Kidney epithelial cell (primary cell): Measurements from ENCODE around the gene LEF1. TPM values are rescaled to one million over a fixed set of nuclear protein-coding genes. Genes with fewer than 3 reads are reported as not detected.
"Not testable (repeated sequence)": the region's sequence is repeated elsewhere in the genome, so short reads cannot be mapped to it uniquely, and the experiment has no call there.

Experiments used
- DNase-seq: peaks from one replicate; pipeline ENCODE4 v3.0.0-alpha.2; 2010; ENCODE audit warnings: low read depth
- H3K27me3 ChIP-seq: 2 replicates; pipeline ENCODE4 v1.6.0; 2011; ENCODE audit warnings: low read length; ENCODE audit not compliant: control insufficient read depth, insufficient read depth
- H3K36me3 ChIP-seq: 2 replicates; pipeline ENCODE4 v1.5.1; 2011; ENCODE audit warnings: low read length; ENCODE audit not compliant: control insufficient read depth, insufficient read depth
- H3K4me3 ChIP-seq: 2 replicates; pipeline ENCODE4 v1.5.1; 2011; ENCODE audit warnings: low read depth, mild to moderate bottlenecking, control low read depth, low read length
- total RNA-seq: library from RNA; depleted of rRNA; stranded (reverse); fragments of >200 nt; gene quantifications from 2 replicates; pipeline ENCODE4 v1.2.3, GENCODE V29; 2015
- TF ChIP-seq, protein P1 (sequence below): IDR thresholded peaks from 2 replicates; pipeline ENCODE4 v1.5.1; 2011; ENCODE audit warnings: mild to moderate bottlenecking, moderate library complexity, low read length, control low read depth, inconsistent platforms; ENCODE audit not compliant: insufficient read depth, poor library complexity, severe bottlenecking

The LEF1 gene
- total RNA-seq, 1 donor from 2014 or later = 13.2 TPM

DNA sequence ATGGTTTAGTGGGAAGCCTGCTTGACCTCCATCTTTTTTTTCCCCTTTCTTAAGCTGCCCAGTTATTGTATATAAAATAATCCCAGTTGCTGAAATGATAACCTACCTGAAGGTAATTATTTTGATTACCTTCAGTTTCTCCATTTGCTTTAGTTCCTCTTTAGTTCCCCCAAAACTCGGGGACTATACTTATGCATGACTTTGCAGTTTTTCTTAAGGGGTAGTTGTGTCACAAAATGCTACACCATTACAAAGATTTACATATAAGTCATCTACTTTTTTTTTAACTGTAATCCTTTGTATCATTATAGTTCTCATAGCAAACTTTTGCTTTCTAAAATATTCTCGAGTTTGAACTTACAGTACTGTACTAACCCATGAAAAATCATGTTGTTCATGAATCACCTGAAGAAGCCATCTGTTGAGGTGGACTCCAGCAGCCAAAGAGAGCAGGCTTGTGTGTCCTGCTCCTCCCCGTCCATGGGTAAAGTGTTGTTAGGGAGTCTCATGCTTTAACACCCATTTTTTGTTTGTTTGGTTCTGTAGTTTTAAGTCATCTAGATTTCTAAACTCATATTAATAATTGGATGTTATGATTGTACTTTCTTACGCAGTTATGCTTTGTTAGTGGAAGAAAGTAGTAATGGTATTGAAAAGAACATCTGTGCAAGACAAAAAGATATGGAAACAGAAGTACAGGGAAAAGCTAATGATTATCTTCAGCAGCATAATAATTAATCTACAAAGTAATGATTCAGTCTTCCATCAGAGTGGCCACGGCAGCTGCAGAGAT lies 144.5 kb downstream of the LEF1 start:
- Histone ChIP-seq H3K27me3 (no peaks in the 10 kb centered on the region), H3K36me3 (no peaks in the 10 kb centered on the region), H3K4me3 (no peak overlapping the region)
- DNase-seq = peak; percentile 29
- TF ChIP-seq, protein P1, sequence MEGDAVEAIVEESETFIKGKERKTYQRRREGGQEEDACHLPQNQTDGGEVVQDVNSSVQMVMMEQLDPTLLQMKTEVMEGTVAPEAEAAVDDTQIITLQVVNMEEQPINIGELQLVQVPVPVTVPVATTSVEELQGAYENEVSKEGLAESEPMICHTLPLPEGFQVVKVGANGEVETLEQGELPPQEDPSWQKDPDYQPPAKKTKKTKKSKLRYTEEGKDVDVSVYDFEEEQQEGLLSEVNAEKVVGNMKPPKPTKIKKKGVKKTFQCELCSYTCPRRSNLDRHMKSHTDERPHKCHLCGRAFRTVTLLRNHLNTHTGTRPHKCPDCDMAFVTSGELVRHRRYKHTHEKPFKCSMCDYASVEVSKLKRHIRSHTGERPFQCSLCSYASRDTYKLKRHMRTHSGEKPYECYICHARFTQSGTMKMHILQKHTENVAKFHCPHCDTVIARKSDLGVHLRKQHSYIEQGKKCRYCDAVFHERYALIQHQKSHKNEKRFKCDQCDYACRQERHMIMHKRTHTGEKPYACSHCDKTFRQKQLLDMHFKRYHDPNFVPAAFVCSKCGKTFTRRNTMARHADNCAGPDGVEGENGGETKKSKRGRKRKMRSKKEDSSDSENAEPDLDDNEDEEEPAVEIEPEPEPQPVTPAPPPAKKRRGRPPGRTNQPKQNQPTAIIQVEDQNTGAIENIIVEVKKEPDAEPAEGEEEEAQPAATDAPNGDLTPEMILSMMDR = no peak

DNA sequence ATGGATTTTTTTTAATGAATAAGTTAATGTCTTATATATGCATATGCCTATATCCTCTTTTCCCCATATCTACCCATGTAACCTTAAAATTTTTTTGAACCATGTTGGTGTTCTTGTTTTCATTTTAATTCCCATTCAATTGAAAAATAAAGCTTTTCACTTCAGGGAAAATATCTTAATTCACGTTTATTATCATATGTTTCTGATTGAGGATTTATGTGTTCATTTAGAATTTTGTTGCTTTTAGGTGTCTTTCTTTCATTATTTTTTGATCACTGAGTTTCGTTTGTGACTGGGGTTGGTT lies 149.9 kb downstream of the LEF1 start:
- DNase-seq = no peak

DNA sequence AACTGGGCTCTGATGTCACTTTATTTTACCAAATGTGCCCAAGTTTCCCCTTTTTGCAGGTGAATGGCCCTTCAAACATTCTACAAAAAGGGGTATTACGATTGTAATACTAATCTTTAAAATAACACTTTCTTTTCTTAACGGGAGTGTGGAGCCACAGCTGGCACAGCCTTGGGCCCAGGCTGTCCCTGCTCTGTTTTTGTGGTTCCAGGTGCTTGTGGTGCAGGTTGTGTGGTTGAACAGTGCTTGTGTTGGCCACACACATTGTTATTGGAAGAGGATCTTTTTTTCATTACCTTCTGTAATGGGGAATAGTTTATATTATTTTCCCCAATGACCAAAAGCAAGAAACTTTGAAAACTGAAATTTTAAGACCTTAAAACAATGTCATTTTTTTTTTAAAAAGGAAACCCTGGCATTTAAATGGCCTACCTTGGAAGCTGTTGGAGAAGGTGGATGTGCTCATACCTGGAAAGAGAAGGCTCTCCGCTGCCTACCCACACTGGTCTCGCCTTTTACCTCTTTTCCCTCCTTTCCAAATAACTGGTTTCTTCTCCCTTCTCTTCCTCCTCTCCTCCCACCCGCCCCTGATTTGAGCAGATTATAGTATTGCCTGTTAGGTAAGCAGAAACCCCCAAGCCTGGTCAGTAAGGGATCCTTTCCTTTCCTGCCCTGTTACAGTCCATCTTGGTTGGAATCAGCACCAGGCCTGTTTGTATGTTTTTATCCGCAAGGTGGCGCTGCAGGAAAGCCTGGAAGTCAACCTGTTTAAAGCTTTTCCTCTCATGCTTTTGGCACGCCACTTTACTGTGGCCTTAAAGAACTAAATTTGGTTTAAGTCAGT lies 150.5 kb downstream of the LEF1 start:
- H3K36me3 ChIP-seq = no peaks in the 10 kb centered on the region
- no peak overlapping the region for H3K4me3 ChIP-seq
- no peaks in the 10 kb centered on the region for H3K27me3 ChIP-seq
- DNase-seq = peak; percentile 41
- TF ChIP-seq, protein P1 = peak; percentile 78

More for the DNA sequence above, 149.9 kb downstream of the LEF1 start:
- Histone ChIP-seq H3K36me3 (no peaks in the 10 kb centered on the region), H3K4me3 (no peak overlapping the region), H3K27me3 (no peaks in the 10 kb centered on the region)
- TF ChIP-seq, protein P1 = no peak

DNA sequence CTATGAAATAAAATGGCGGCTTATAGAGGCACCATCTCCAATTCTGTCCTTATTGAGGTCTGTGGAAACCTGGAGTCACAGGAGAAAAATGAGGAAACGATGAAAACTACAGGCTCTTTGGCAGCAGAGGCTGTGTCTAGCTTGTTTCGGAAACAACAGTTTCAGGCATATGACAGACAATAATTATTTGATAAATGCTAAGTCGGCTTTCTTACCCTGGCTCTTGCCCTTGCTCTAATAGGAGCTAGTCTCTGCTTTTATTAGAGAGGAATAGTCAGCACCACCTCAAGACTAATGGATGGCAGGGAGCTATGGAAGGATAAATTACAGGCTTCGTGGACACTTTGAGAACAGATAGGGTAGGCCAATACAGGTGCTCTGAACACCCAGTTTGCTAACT lies 154.8 kb downstream of the LEF1 start:
- no peaks in the 10 kb centered on the region for H3K27me3 ChIP-seq
- no peak overlapping the region for H3K4me3 ChIP-seq
- TF ChIP-seq, protein P1 = no peak
- no peak for DNase-seq
- H3K36me3 ChIP-seq = no peaks in the 10 kb centered on the region

DNA sequence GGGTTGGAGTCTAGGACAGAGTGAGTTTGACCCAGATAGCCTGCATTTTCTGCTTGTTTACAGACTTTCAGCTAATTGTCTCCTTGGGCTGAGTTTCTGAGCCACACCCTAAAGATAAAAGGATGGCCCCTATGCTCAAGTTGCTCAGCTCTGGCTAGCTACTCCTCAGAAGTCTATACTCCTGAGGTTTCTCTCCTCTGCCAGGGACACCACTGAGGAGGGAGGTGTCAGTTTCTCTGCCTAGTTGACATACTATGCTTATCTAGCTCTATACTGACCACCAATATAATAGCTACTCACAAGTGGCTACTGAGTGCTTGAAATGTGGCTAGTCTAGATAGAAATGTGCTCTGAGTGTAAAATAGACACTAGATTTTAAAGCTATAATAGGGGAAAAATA lies 155.4 kb downstream of the LEF1 start:
- Histone ChIP-seq H3K27me3 (no peaks in the 10 kb centered on the region), H3K4me3 (no peak overlapping the region), H3K36me3 (no peaks in the 10 kb centered on the region)
- DNase-seq = no peak
- TF ChIP-seq, protein P1 = no peak

DNA sequence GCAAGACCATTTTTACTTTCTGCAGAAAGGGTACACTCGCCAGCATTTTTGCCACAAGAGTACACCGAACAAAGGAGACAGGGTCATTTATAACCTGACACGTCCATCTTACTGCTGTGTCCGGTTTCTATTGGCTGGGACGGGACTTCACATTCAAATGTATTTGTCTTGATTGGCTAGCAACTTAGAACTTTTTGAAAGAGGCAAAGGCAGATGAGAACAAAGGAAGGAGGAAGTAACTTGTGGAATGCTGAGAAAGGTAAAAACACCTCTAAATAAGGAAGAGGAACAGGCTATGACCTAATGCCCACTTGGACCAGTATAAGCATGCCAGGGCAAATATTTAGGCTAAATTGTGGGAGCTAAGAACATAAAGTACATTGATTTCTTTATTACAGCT lies 156.3 kb downstream of the LEF1 start:
- H3K4me3 ChIP-seq, H3K27me3 ChIP-seq, DNase-seq, H3K36me3 ChIP-seq: not testable (repeated sequence)
